ENCODE data around the gene MTX1. TPM values are rescaled to one million over a fixed set of nuclear protein-coding genes. Genes with fewer than 3 reads are reported as not detected.
A peak's percentile ranks its signal among the peaks of the same experiment; 100 is the strongest.

The MTX1 gene
- polyA plus RNA-seq, 1 of the 3 experiments (the other 2 are of a cell fraction): 79.1 TPM

- no peak overlapping the region; the same call in 1 of the 2 replicates for H3K4me2 ChIP-seq
- POLR2A ChIA-PET: interaction anchor here (2.3 kb wide), 1 partner anchor 10 kb away, joined by 7 read pairs; the partner anchor contains the start of gene CLK2
Measured at GRCh38 chr1:155263067-155263466, 54.6 kb downstream of the MTX1 start.

More at GRCh38 chr1:155263067-155263466, 54.6 kb downstream of the MTX1 start:
- Histone ChIP-seq H3K4me1 (ENCODE audit: control insufficient read depth in 1 of 2, insufficient read depth in 2 of 2, low read depth in 1 of 2, low read length in 1 of 2) (peaks cover 0 to 15% of the 10 kb centered on the region in 2 experiments; a peak in 2 of 4 replicates), H3K4me3 (ENCODE audit: low read depth in 2 of 2, low read length in 1 of 2) (no peak overlapping the region), H3K36me3 (replicated peaks in 1 of 2; ENCODE audit: control insufficient read depth in 1 of 2, insufficient read depth in 2 of 2, low read length in 1 of 2) (peaks cover 38 to 58% of the 10 kb centered on the region in 2 experiments), H4K20me1 (ENCODE audit: insufficient read depth) (no peaks in the 10 kb centered on the region), H3K9me2 (no peaks in the 10 kb centered on the region), H2AFZ (ENCODE audit: low read depth) (no peak overlapping the region), H3F3A (replicated peaks; ENCODE audit: insufficient read depth) (peaks cover 50% of the 10 kb centered on the region), H3K79me2 (ENCODE audit: insufficient read depth) (peaks cover 21% of the 10 kb centered on the region), H3K9ac (peak overlapping the region; percentile 22; the same call in 1 of the 2 replicates), H3K9me3 (no peaks in the 10 kb centered on the region), H3K27me3 (ENCODE audit: insufficient read depth) (no peaks in the 10 kb centered on the region), H3K27ac (ENCODE audit: low read depth in 2 of 2, low read length in 1 of 2) (peak overlapping the region in 1 of 2 experiments; percentile 77; a peak in 1 of 4 replicates)
- no peak for DNase-seq
- WGBS (ENCODE audit: low lambda C conversion rate): 82% methylated on average over 9 of the region's 11 CpGs
- TF ChIP-seq MXI1 (IDR thresholded peaks at IDR 0.05; ENCODE audit: low read depth, low read length) (no peak), NRF1 (IDR thresholded peaks at IDR 0.05; ENCODE audit: low read depth, low read length) (no peak), RCOR1 (IDR thresholded peaks at IDR 0.05; ENCODE audit: low read length) (no peak), SIN3A (IDR thresholded peaks at IDR 0.05; ENCODE audit: borderline replicate concordance, low read depth, low read length) (no peak), IRF3 (IDR thresholded peaks at IDR 0.05; ENCODE audit: low read depth, low read length) (no peak), NFIC (IDR thresholded peaks at IDR 0.05; ENCODE audit: borderline replicate concordance) (no peak), MEF2A (IDR thresholded peaks at IDR 0.05; ENCODE audit: borderline replicate concordance, low read depth) (no peak), EZH2phosphoT487 (IDR thresholded peaks at IDR 0.05; ENCODE audit: borderline replicate concordance, low read depth) (no peak), SMC3 (IDR thresholded peaks at IDR 0.05; ENCODE audit: low read depth, low read length) (no peak), POLR2AphosphoS5 (IDR thresholded peaks at IDR 0.05; ENCODE audit: low read depth, low read length) (no peak)
- TF ChIP-seq, protein P1, sequence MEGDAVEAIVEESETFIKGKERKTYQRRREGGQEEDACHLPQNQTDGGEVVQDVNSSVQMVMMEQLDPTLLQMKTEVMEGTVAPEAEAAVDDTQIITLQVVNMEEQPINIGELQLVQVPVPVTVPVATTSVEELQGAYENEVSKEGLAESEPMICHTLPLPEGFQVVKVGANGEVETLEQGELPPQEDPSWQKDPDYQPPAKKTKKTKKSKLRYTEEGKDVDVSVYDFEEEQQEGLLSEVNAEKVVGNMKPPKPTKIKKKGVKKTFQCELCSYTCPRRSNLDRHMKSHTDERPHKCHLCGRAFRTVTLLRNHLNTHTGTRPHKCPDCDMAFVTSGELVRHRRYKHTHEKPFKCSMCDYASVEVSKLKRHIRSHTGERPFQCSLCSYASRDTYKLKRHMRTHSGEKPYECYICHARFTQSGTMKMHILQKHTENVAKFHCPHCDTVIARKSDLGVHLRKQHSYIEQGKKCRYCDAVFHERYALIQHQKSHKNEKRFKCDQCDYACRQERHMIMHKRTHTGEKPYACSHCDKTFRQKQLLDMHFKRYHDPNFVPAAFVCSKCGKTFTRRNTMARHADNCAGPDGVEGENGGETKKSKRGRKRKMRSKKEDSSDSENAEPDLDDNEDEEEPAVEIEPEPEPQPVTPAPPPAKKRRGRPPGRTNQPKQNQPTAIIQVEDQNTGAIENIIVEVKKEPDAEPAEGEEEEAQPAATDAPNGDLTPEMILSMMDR (IDR thresholded peaks at IDR 0.05): no peak
- TF ChIP-seq, protein P2, sequence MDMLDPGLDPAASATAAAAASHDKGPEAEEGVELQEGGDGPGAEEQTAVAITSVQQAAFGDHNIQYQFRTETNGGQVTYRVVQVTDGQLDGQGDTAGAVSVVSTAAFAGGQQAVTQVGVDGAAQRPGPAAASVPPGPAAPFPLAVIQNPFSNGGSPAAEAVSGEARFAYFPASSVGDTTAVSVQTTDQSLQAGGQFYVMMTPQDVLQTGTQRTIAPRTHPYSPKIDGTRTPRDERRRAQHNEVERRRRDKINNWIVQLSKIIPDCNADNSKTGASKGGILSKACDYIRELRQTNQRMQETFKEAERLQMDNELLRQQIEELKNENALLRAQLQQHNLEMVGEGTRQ (IDR thresholded peaks at IDR 0.05; ENCODE audit: borderline replicate concordance, low read depth, low read length): no peak
- TF ChIP-seq, protein P3, sequence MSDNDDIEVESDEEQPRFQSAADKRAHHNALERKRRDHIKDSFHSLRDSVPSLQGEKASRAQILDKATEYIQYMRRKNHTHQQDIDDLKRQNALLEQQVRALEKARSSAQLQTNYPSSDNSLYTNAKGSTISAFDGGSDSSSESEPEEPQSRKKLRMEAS (IDR thresholded peaks at IDR 0.05; ENCODE audit: low read depth): no peak
- TF ChIP-seq, protein P4, sequence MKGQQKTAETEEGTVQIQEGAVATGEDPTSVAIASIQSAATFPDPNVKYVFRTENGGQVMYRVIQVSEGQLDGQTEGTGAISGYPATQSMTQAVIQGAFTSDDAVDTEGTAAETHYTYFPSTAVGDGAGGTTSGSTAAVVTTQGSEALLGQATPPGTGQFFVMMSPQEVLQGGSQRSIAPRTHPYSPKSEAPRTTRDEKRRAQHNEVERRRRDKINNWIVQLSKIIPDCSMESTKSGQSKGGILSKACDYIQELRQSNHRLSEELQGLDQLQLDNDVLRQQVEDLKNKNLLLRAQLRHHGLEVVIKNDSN (IDR thresholded peaks at IDR 0.05; ENCODE audit: borderline replicate concordance, low read depth): no peak
- CTCF ChIA-PET: interaction anchor here (0.7 to 13.2 kb wide), 5 partner anchors 12 to 385 kb away, joined by 3 to 126 read pairs (median 3); partner anchors contain the start of gene HCN3

Other genes starting within 250 kb of the MTX1 start
- gene PYGO2, start 246.9 kb upstream of the MTX1 start, polyA plus RNA-seq (2012; rRNA removed): 23.3 and 28.2 TPM in 2 replicates
- gene SHC1, start 237.9 kb upstream of the MTX1 start, polyA plus RNA-seq (2012; rRNA removed): 338 and 395 TPM in 2 replicates
- gene CKS1B, start 234.0 kb upstream of the MTX1 start, polyA plus RNA-seq (2012; rRNA removed): 256 and 308 TPM in 2 replicates
- 50.8 and 56.2 TPM in 2 replicates for gene FLAD1, start 225.4 kb upstream of the MTX1 start, polyA plus RNA-seq (2012; rRNA removed)
- 0.26 TPM in 1 of 2 replicates, not detected in the other for gene LENEP, start 215.1 kb upstream of the MTX1 start, polyA plus RNA-seq (2012; rRNA removed)
- gene ZBTB7B, start 205.9 kb upstream of the MTX1 start, polyA plus RNA-seq (2012; rRNA removed): 15.7 and 22.1 TPM in 2 replicates
- gene DCST2, start 174.9 kb upstream of the MTX1 start, polyA plus RNA-seq (2012; rRNA removed): 0.76 and 1.1 TPM in 2 replicates
- not detected in 2 replicates for gene DCST1, start 174.9 kb upstream of the MTX1 start, polyA plus RNA-seq (2012; rRNA removed)
- gene ADAM15, start 157.4 kb upstream of the MTX1 start, polyA plus RNA-seq (2012; rRNA removed): 60.1 and 64.1 TPM in 2 replicates
- gene EFNA4, start 145.0 kb upstream of the MTX1 start, polyA plus RNA-seq (2012; rRNA removed): 15.9 and 17.7 TPM in 2 replicates
- 5.5 and 6.0 TPM in 2 replicates for gene EFNA3, start 129.9 kb upstream of the MTX1 start, polyA plus RNA-seq (2012; rRNA removed)
- 14.4 and 15.3 TPM in 2 replicates for gene EFNA1, start 80.8 kb upstream of the MTX1 start, polyA plus RNA-seq (2012; rRNA removed)
- 58.4 and 71.1 TPM in 2 replicates for gene SLC50A1, start 72.8 kb upstream of the MTX1 start, polyA plus RNA-seq (2012; rRNA removed)
- gene DPM3, start 68.2 kb upstream of the MTX1 start, polyA plus RNA-seq (2012; rRNA removed): 307 and 317 TPM in 2 replicates
- gene KRTCAP2, start 35.4 kb upstream of the MTX1 start, polyA plus RNA-seq (2012; rRNA removed): 203 and 238 TPM in 2 replicates
- gene TRIM46, start 34.8 kb upstream of the MTX1 start, polyA plus RNA-seq (2012; rRNA removed): 12.3 and 12.7 TPM in 2 replicates
- gene THBS3, start 798 bp upstream of the MTX1 start, polyA plus RNA-seq (2012; rRNA removed): 124 and 162 TPM in 2 replicates
- 20.0 and 30.6 TPM in 2 replicates for gene ENTREP3, start 46.8 kb downstream of the MTX1 start, polyA plus RNA-seq (2012; rRNA removed)
- gene SCAMP3, start 53.7 kb downstream of the MTX1 start, polyA plus RNA-seq (2012; rRNA removed): 193 and 225 TPM in 2 replicates
- 76.7 and 81.8 TPM in 2 replicates for gene CLK2, start 64.8 kb downstream of the MTX1 start, polyA plus RNA-seq (2012; rRNA removed)
- gene HCN3, start 68.8 kb downstream of the MTX1 start, polyA plus RNA-seq (2012; rRNA removed): 9.7 and 10.1 TPM in 2 replicates
- 0.03 TPM in 1 of 2 replicates, not detected in the other for gene PKLR, start 92.7 kb downstream of the MTX1 start, polyA plus RNA-seq (2012; rRNA removed)
- gene FDPS, start 100.2 kb downstream of the MTX1 start, polyA plus RNA-seq (2012; rRNA removed): 126 and 142 TPM in 2 replicates
- gene RUSC1, start 112.2 kb downstream of the MTX1 start, polyA plus RNA-seq (2012; rRNA removed): 43.1 and 49.9 TPM in 2 replicates

All from SK-N-SH (cell line).